Esophagus squamous epithelium (tissue), 4 donors: Measurements from ENCODE around the gene PAPPA.

Experiments used
- CTCF ChIP-seq, 6 experiments: fragments of 450-650 bp in 4 of 6; fragments of 200-600 bp in 2 of 6; sonication (generic) in 2 of 6; IDR thresholded peaks; one replicate each; pipeline ENCODE4 v1.5.1; 2016 to 2019; ENCODE audit warnings: antibody characterized with exemption in 6 of 6, mild to moderate bottlenecking in 4 of 6, moderate library complexity in 4 of 6
- POLR2A ChIP-seq, 4 donors: fragments of 450-650 bp; IDR thresholded peaks; one replicate each; pipeline ENCODE4 v1.6.1; 2017; ENCODE audit warnings: antibody characterized with exemption in 4 of 4, mild to moderate bottlenecking in 4 of 4, moderate library complexity in 3 of 4

DNA sequence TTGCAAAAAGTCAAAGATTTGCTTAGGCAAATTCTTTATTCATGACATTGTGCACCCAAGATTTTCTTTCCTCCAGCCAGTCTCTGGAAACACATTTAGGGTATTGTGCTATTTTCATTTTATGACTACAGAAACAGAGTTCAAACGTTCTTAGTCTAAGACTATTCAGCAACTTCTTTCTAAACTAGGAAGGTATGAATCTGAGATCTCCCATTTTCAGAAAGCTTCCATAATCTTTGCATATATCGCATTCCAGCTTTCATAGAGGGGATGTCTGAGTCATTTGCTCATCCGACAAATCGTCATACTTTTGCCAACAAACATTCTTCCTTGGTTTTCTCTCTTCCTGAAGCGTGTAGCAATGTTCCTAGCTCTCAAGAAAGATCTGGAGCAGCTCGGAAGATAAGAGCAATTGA, 1.6 kb upstream of the PAPPA start:
- TF ChIP-seq CTCF (IDR thresholded peaks at IDR 0.05) (no peak), POLR2A (IDR thresholded peaks at IDR 0.05) (no peak)
